Common myeloid progenitor, CD34-positive (primary cell): ENCODE results near the gene CUX1.

Experiments used
- CTCF ChIA-PET: fragments of 350-600 bp; sonication (Branson Sonifier 250); formaldehyde crosslinking; loops from one replicate; lab custom pipeline; 2021; ENCODE audit warnings: antibody characterized with exemption; lab: Charles Lee
- POLR2A ChIA-PET: fragments of 350-600 bp; sonication (Branson Sonifier 250); formaldehyde crosslinking; loops from one replicate; lab custom pipeline; 2021; ENCODE audit warnings: antibody characterized with exemption; lab: Charles Lee
- DNase-seq, 3 donors: peaks; one replicate each; pipeline versions ENCODE4 v3.0.0 to v3.0.0-alpha.2; 2013
- H3K27ac ChIP-seq, 2 experiments: 1 replicate in 1 of 2; 2 replicates in 1 of 2; pipeline ENCODE4 v1.7.0; 2013; ENCODE audit warnings: inconsistent platforms in 2 of 2, low read length in 2 of 2, mild to moderate bottlenecking in 2 of 2, low read depth in 1 of 2, moderate library complexity in 1 of 2; ENCODE audit not compliant: severe bottlenecking in 2 of 2, insufficient read depth in 1 of 2, poor library complexity in 1 of 2
- H3K27me3 ChIP-seq, 5 experiments: replicated peaks in 2 of 5; 1 replicate in 3 of 5; 2 replicates in 2 of 5; pipeline versions ENCODE4 v1.6.1 to v1.7.0; 2013; ENCODE audit warnings: low read length in 4 of 5, mild to moderate bottlenecking in 2 of 5, moderate library complexity in 2 of 5, inconsistent platforms in 1 of 5; ENCODE audit not compliant: insufficient read depth in 5 of 5, control insufficient read depth in 4 of 5
- H3K36me3 ChIP-seq, 4 experiments: 1 replicate in 2 of 4; 2 replicates in 2 of 4; pipeline versions ENCODE4 v1.6.1 to v1.7.0; 2013; ENCODE audit warnings: low read length in 3 of 4, control low read depth in 1 of 4, mild to moderate bottlenecking in 1 of 4; ENCODE audit not compliant: control insufficient read depth in 4 of 4, insufficient read depth in 4 of 4
- H3K4me1 ChIP-seq, 4 experiments: 1 replicate in 3 of 4; 2 replicates in 1 of 4; pipeline versions ENCODE4 v1.6.1 to v1.7.1; 2013; ENCODE audit warnings: low read length in 3 of 4, mild to moderate bottlenecking in 3 of 4, control low read depth in 1 of 4, inconsistent platforms in 1 of 4, moderate library complexity in 1 of 4; ENCODE audit not compliant: control insufficient read depth in 4 of 4, insufficient read depth in 4 of 4; ENCODE audit errors: control extremely low read depth in 1 of 4
- H3K4me3 ChIP-seq, 7 experiments: 1 replicate in 4 of 7; 2 replicates in 3 of 7; pipeline versions ENCODE4 v1.5.1 to v1.7.0; 2013; ENCODE audit warnings: mild to moderate bottlenecking in 7 of 7, low read length in 6 of 7, moderate library complexity in 6 of 7, inconsistent platforms in 2 of 7, low read depth in 2 of 7, control low read depth in 1 of 7; ENCODE audit not compliant: insufficient read depth in 4 of 7, control insufficient read depth in 1 of 7; ENCODE audit errors: extremely low read depth in 1 of 7
- H3K9me3 ChIP-seq, 5 experiments: 1 replicate in 4 of 5; 2 replicates in 1 of 5; pipeline versions ENCODE4 v1.6.1 to v1.7.1; 2013; ENCODE audit warnings: low read length in 4 of 5, mild to moderate bottlenecking in 2 of 5, inconsistent platforms in 1 of 5, low read depth in 1 of 5, moderate library complexity in 1 of 5; ENCODE audit not compliant: control insufficient read depth in 4 of 5, insufficient read depth in 2 of 5; ENCODE audit errors: control extremely low read depth in 1 of 5
- WGBS: methylation state at CpG from one replicate; pipeline ENCODE4 v1.1.5; 2013; ENCODE audit not compliant: insufficient coverage; 5-methylcytosine and 5-hydroxymethylcytosine counted together

CUX1 gene

DNA sequence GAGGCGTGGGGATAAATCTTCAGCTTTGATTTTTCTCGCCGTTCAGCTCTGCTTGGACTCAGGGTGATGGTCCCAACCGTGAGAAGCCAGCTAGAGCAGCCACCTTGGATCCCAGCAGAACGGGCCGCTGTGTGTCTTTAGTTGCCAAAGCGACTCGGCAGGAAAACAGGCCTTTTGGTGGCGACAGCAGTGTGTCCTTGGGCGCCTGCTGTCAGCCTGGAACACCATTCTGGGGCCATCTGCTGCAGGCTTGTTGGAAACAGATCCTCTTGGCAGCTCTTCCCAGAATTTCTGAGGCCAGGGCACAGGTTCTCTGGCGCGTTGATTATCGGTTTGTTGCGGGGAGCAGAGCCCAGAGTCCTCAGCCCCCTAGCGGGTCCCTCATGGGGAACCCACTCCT is 97.6 kb downstream of the CUX1 start:
- H3K27me3 ChIP-seq: no peaks in the 10 kb centered on the region
- H3K9me3 ChIP-seq: no peaks in the 10 kb centered on the region
- H3K4me3 ChIP-seq: no peak overlapping the region
- ChIA-PET CTCF (interaction anchor here (0.9 to 2.7 kb wide), 4 partner anchors 10 to 58 kb away, joined by 3 to 7 read pairs (median 3); no protein-coding TSS in a partner anchor), POLR2A (no interaction called here)
- peaks cover 4 to 34% (median 23%) of the 10 kb centered on the region in 4 experiments for H3K4me1 ChIP-seq
- 97% methylated on average over 13 of the region's 15 CpGs for WGBS
- H3K27ac ChIP-seq: no peak overlapping the region
- DNase-seq: no peak
- H3K36me3 ChIP-seq: peaks cover 2 to 53% (median 36%) of the 10 kb centered on the region in 4 experiments

- WGBS: 98% methylated on average over 25 of the region's 31 CpGs
- POLR2A ChIA-PET: no interaction called here
- no peak for DNase-seq
These were observed 98.8 kb downstream of the CUX1 start for GRCh38 chr7:101916041-101916800.

GRCh38 chr7:101916876-101917275 is 99.5 kb downstream of the CUX1 start:
- ChIA-PET POLR2A (no interaction called here), CTCF (interaction anchor here (2.7 kb wide), 1 partner anchor 8 kb away, joined by 7 read pairs; no protein-coding TSS in a partner anchor)

More at GRCh38 chr7:101916041-101916800, 98.8 kb downstream of the CUX1 start:
- CTCF ChIA-PET: interaction anchor here (1.3 to 2.7 kb wide), 3 partner anchors 9 to 54 kb away, joined by 3 to 7 read pairs (median 3); no protein-coding TSS in a partner anchor
- Histone ChIP-seq H3K4me3 (no peak overlapping the region), H3K27me3 (no peaks in the 10 kb centered on the region), H3K27ac (no peak overlapping the region), H3K9me3 (no peaks in the 10 kb centered on the region), H3K36me3 (peaks cover 2 to 51% (median 36%) of the 10 kb centered on the region in 4 experiments), H3K4me1 (peaks cover 4 to 33% (median 23%) of the 10 kb centered on the region in 4 experiments)

GRCh38 chr7:101917566-101917965 is 100.1 kb downstream of the CUX1 start:
- H3K27me3 ChIP-seq: no peaks in the 10 kb centered on the region
- DNase-seq: no peak
- POLR2A ChIA-PET: no interaction called here
- 97% methylated on average over 10 of the region's 11 CpGs for WGBS
- no peak overlapping the region for H3K27ac ChIP-seq
- H3K4me3 ChIP-seq: no peak overlapping the region
- peaks cover 4 to 21% (median 15%) of the 10 kb centered on the region in 4 experiments for H3K4me1 ChIP-seq
- H3K36me3 ChIP-seq: peaks cover 2 to 47% (median 34%) of the 10 kb centered on the region in 4 experiments
- CTCF ChIA-PET: interaction anchor here (2.7 kb wide), 1 partner anchor 7 kb away, joined by 7 read pairs; no protein-coding TSS in a partner anchor
- no peaks in the 10 kb centered on the region for H3K9me3 ChIP-seq

More at GRCh38 chr7:101916876-101917275, 99.5 kb downstream of the CUX1 start:
- H3K27me3 ChIP-seq: no peaks in the 10 kb centered on the region
- WGBS: 100% methylated on average over 13 of the region's 15 CpGs
- H3K4me3 ChIP-seq: no peak overlapping the region
- peaks cover 2 to 47% (median 34%) of the 10 kb centered on the region in 4 experiments for H3K36me3 ChIP-seq
- H3K4me1 ChIP-seq: peaks cover 4 to 27% (median 20%) of the 10 kb centered on the region in 4 experiments
- no peaks in the 10 kb centered on the region for H3K9me3 ChIP-seq
- no peak overlapping the region for H3K27ac ChIP-seq
- no peak for DNase-seq

DNA sequence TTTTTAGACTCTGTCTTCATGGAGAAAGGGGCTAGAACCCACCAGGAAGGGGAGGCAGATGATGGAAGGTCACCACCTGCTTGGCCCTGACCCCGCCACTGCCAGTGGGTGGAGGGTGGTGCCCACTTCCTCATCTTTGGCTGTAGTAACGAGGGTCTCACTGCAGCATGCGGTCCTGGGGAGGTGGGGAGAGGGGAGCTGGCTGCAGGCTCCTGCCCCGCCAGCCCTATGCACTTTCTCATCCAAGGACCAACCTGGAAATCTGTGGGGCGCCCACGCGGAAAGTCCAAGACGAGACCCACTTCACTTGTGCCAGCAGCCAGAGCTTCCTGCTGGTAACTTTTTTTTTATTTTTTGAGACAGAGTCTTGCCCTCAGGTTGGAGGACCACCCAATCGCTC is 101.0 kb downstream of the CUX1 start:
- ChIA-PET CTCF (no interaction called here), POLR2A (no interaction called here)
- 93% methylated on average over 6 of the region's 9 CpGs for WGBS
- Histone ChIP-seq H3K4me3 (no peak overlapping the region), H3K4me1 (peaks cover 4 to 13% (median 7%) of the 10 kb centered on the region in 4 experiments), H3K36me3 (peaks cover 2 to 53% (median 34%) of the 10 kb centered on the region in 4 experiments), H3K27me3 (no peaks in the 10 kb centered on the region), H3K9me3 (no peaks in the 10 kb centered on the region), H3K27ac (no peak overlapping the region)
- DNase-seq: no peak

GRCh38 chr7:101919363-101920115 is 102.1 kb downstream of the CUX1 start:
- peaks cover 0 to 8% (median 2%) of the 10 kb centered on the region in 4 experiments for H3K4me1 ChIP-seq
- H3K27me3 ChIP-seq: no peaks in the 10 kb centered on the region
- H3K36me3 ChIP-seq: peaks cover 2 to 60% (median 34%) of the 10 kb centered on the region in 4 experiments
- H3K4me3 ChIP-seq: no peak overlapping the region
- peak overlapping the region in 1 of 2 experiments; percentile 43 for H3K27ac ChIP-seq
- 98% methylated on average over 23 of the region's 24 CpGs for WGBS
- CTCF ChIA-PET: no interaction called here
- DNase-seq: no peak
- POLR2A ChIA-PET: no interaction called here
- H3K9me3 ChIP-seq: no peaks in the 10 kb centered on the region
